Activated T-helper 1 cell treated with anti-CD3 and anti-CD28 coated beads, Interleukin-12 subunit alpha, Interleukin-12 subunit beta, Interleukin-2, Interleukin-4 antibody, amounts not matched to agents 30 ng/mL and 10 ng/mL and 1 ng/mL, durations not matched to agents 14 hours and 24 hours and 36 hours (primary cell): ENCODE results near the gene OTOG. TPM values are rescaled to one million over a fixed set of nuclear protein-coding genes. Genes with fewer than 3 reads are reported as not detected.

Source experiments
- DNase-seq: peaks from one replicate; pipeline ENCODE4 v3.0.0; 2021; ENCODE audit warnings: low spot score
- H3K27ac Mint-ChIP-seq: one replicate; pipeline ENCODE4 v1.8.0; 2021; ENCODE audit warnings: mild to moderate bottlenecking, mixed read lengths
- H3K27me3 Mint-ChIP-seq: one replicate; pipeline ENCODE4 v1.8.0; 2022; ENCODE audit warnings: mild to moderate bottlenecking, moderate library complexity, mixed read lengths; ENCODE audit not compliant: insufficient read depth
- H3K36me3 Mint-ChIP-seq: one replicate; pipeline ENCODE4 v1.8.0; 2021; ENCODE audit warnings: low read depth, mixed read lengths
- H3K4me1 Mint-ChIP-seq: one replicate; pipeline ENCODE4 v1.8.0; 2021; ENCODE audit warnings: low read depth, mixed read lengths
- H3K4me3 Mint-ChIP-seq: one replicate; pipeline ENCODE4 v1.8.0; 2021; ENCODE audit warnings: mild to moderate bottlenecking, moderate library complexity, mixed read lengths
- H3K9me3 Mint-ChIP-seq: one replicate; pipeline ENCODE4 v1.8.0; 2021; ENCODE audit warnings: mixed read lengths
- intact Hi-C: fragments of 100-400 bp; cut with micrococcal nuclease; formaldehyde crosslinking; loops from one replicate; pipeline ENCODE4 v1.15.1; 2024
- total RNA-seq: library from RNA; stranded (reverse); gene quantifications from 2 replicates; pipeline ENCODE4 v1.2.3, GENCODE V29; 2022

OTOG gene
- total RNA-seq, 1 donor from 2014 or later = not detected

- Mint-ChIP-seq H3K4me3 (no peak overlapping the region), H3K27me3 (peaks cover 4% of the 10 kb centered on the region), H3K9me3 (no peaks in the 10 kb centered on the region), H3K4me1 (no peaks in the 10 kb centered on the region), H3K27ac (no peak overlapping the region), H3K36me3 (no peaks in the 10 kb centered on the region)
- intact Hi-C loops = no loop called here
- no peak for DNase-seq
These were observed 87.1 kb downstream of the OTOG start for GRCh38 chr11:17633987-17634775.

- H3K4me1 Mint-ChIP-seq = no peaks in the 10 kb centered on the region
- H3K27ac Mint-ChIP-seq = no peak overlapping the region
These were observed 87.9 kb downstream of the OTOG start for GRCh38 chr11:17634776-17635550.

GRCh38 chr11:17635551-17635938, 88.5 kb downstream of the OTOG start:
- Mint-ChIP-seq H3K4me3 (no peak overlapping the region), H3K4me1 (no peaks in the 10 kb centered on the region), H3K27me3 (peaks cover 2% of the 10 kb centered on the region), H3K36me3 (no peaks in the 10 kb centered on the region), H3K27ac (no peak overlapping the region), H3K9me3 (no peaks in the 10 kb centered on the region)
- no peak for DNase-seq
- intact Hi-C loops = no loop called here

More at GRCh38 chr11:17634776-17635550, 87.9 kb downstream of the OTOG start:
- DNase-seq = no peak
- H3K36me3 Mint-ChIP-seq = no peaks in the 10 kb centered on the region
- intact Hi-C loops = no loop called here
- no peak overlapping the region for H3K4me3 Mint-ChIP-seq
- peaks cover 2% of the 10 kb centered on the region for H3K27me3 Mint-ChIP-seq
- no peaks in the 10 kb centered on the region for H3K9me3 Mint-ChIP-seq

- Mint-ChIP-seq H3K9me3 (no peaks in the 10 kb centered on the region), H3K4me3 (no peak overlapping the region), H3K27me3 (peaks cover 2% of the 10 kb centered on the region), H3K4me1 (no peaks in the 10 kb centered on the region), H3K27ac (no peak overlapping the region), H3K36me3 (no peaks in the 10 kb centered on the region)
- intact Hi-C loops = no loop called here
- DNase-seq = no peak
These were observed 89.7 kb downstream of the OTOG start for GRCh38 chr11:17636721-17637120.

- intact Hi-C loops = no loop called here
- no peaks in the 10 kb centered on the region for H3K36me3 Mint-ChIP-seq
- H3K9me3 Mint-ChIP-seq = no peaks in the 10 kb centered on the region
- H3K27me3 Mint-ChIP-seq = no peaks in the 10 kb centered on the region
- no peaks in the 10 kb centered on the region for H3K4me1 Mint-ChIP-seq
- DNase-seq = no peak
- no peak overlapping the region for H3K4me3 Mint-ChIP-seq
- no peak overlapping the region for H3K27ac Mint-ChIP-seq
These were observed 90.8 kb downstream of the OTOG start for GRCh38 chr11:17637901-17638300.

GRCh38 chr11:17638311-17638710, 91.3 kb downstream of the OTOG start:
- intact Hi-C loops = no loop called here
- Mint-ChIP-seq H3K27ac (no peak overlapping the region), H3K36me3 (no peaks in the 10 kb centered on the region), H3K4me1 (no peaks in the 10 kb centered on the region), H3K9me3 (no peaks in the 10 kb centered on the region), H3K4me3 (no peak overlapping the region), H3K27me3 (no peaks in the 10 kb centered on the region)
- DNase-seq = no peak

- intact Hi-C loops = no loop called here
- H3K4me3 Mint-ChIP-seq = no peak overlapping the region
- no peaks in the 10 kb centered on the region for H3K27me3 Mint-ChIP-seq
These were observed 92.0 kb downstream of the OTOG start for GRCh38 chr11:17639091-17639490.

GRCh38 chr11:17639781-17640180, 92.7 kb downstream of the OTOG start:
- Mint-ChIP-seq H3K27ac (no peak overlapping the region), H3K4me3 (no peak overlapping the region), H3K27me3 (no peaks in the 10 kb centered on the region), H3K36me3 (no peaks in the 10 kb centered on the region), H3K4me1 (no peaks in the 10 kb centered on the region), H3K9me3 (no peaks in the 10 kb centered on the region)
- DNase-seq = no peak
- intact Hi-C loops = no loop called here

More at GRCh38 chr11:17639091-17639490, 92.0 kb downstream of the OTOG start:
- Mint-ChIP-seq H3K36me3 (no peaks in the 10 kb centered on the region), H3K9me3 (no peaks in the 10 kb centered on the region), H3K27ac (no peak overlapping the region), H3K4me1 (no peaks in the 10 kb centered on the region)
- no peak for DNase-seq

GRCh38 chr11:17640493-17641164, 93.6 kb downstream of the OTOG start:
- intact Hi-C loops = no loop called here

GRCh38 chr11:17641792-17642350, 94.8 kb downstream of the OTOG start:
- H3K27me3 Mint-ChIP-seq = no peaks in the 10 kb centered on the region
- no peaks in the 10 kb centered on the region for H3K9me3 Mint-ChIP-seq
- DNase-seq = no peak
- H3K4me1 Mint-ChIP-seq = no peaks in the 10 kb centered on the region
- H3K36me3 Mint-ChIP-seq = no peaks in the 10 kb centered on the region
- intact Hi-C loops = no loop called here
- H3K27ac Mint-ChIP-seq = no peak overlapping the region
- H3K4me3 Mint-ChIP-seq = no peak overlapping the region

More at GRCh38 chr11:17640493-17641164, 93.6 kb downstream of the OTOG start:
- no peak for DNase-seq
- H3K9me3 Mint-ChIP-seq = no peaks in the 10 kb centered on the region
- H3K4me1 Mint-ChIP-seq = no peaks in the 10 kb centered on the region
- H3K27me3 Mint-ChIP-seq = no peaks in the 10 kb centered on the region
- H3K36me3 Mint-ChIP-seq = no peaks in the 10 kb centered on the region
- H3K4me3 Mint-ChIP-seq = no peak overlapping the region
- no peak overlapping the region for H3K27ac Mint-ChIP-seq

GRCh38 chr11:17642370-17642769, 95.3 kb downstream of the OTOG start:
- no peaks in the 10 kb centered on the region for H3K36me3 Mint-ChIP-seq
- no peak overlapping the region for H3K4me3 Mint-ChIP-seq
- no peaks in the 10 kb centered on the region for H3K4me1 Mint-ChIP-seq
- no peaks in the 10 kb centered on the region for H3K9me3 Mint-ChIP-seq
- no peak for DNase-seq
- H3K27ac Mint-ChIP-seq = no peak overlapping the region
- intact Hi-C loops = no loop called here
- H3K27me3 Mint-ChIP-seq = no peaks in the 10 kb centered on the region

GRCh38 chr11:17642980-17643379, 95.9 kb downstream of the OTOG start:
- H3K36me3 Mint-ChIP-seq = no peaks in the 10 kb centered on the region
- DNase-seq = no peak
- H3K4me1 Mint-ChIP-seq = no peaks in the 10 kb centered on the region
- intact Hi-C loops = no loop called here
- no peaks in the 10 kb centered on the region for H3K9me3 Mint-ChIP-seq
- no peak overlapping the region for H3K4me3 Mint-ChIP-seq
- no peak overlapping the region for H3K27ac Mint-ChIP-seq
- H3K27me3 Mint-ChIP-seq = no peaks in the 10 kb centered on the region
